ENCODE results near the gene DQX1. TPM values are rescaled to one million over a fixed set of nuclear protein-coding genes. Genes with fewer than 3 reads are reported as not detected.
A peak's percentile ranks its signal among the peaks of the same experiment; 100 is the strongest.

Gene DQX1
- total RNA-seq, 1 experiment from 2014 or later: 0.81 TPM

DNA sequence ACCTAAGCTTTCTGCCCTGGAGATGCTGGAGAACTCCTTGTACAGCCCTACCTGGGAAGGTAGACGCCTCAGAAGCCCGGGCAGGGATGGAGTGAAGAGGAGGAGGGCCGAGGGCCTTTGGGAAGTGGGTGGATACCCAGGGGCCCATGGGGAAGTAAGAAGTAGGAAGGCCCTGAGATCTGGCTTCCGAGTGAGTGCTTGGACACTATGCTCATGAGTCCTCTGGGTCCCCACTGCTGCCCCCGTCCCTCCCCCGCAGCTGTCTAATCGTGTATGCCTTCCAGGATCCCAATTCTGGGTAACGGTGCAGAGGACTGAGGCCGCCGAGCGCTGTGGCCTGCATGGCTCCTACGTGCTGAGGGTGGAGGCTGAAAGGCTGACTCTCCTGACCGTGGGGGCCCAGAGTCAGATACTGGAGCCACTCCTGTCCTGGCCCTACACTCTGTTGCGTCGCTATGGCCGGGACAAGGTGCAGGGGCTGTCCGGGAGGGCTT is 29.6 kb upstream of the DQX1 start:
- no peak for DNase-seq (ENCODE audit: low spot score)
- in situ Hi-C loops (cut with HindIII; ENCODE audit: low sequenced_read_pairs): no loop called here

DNA sequence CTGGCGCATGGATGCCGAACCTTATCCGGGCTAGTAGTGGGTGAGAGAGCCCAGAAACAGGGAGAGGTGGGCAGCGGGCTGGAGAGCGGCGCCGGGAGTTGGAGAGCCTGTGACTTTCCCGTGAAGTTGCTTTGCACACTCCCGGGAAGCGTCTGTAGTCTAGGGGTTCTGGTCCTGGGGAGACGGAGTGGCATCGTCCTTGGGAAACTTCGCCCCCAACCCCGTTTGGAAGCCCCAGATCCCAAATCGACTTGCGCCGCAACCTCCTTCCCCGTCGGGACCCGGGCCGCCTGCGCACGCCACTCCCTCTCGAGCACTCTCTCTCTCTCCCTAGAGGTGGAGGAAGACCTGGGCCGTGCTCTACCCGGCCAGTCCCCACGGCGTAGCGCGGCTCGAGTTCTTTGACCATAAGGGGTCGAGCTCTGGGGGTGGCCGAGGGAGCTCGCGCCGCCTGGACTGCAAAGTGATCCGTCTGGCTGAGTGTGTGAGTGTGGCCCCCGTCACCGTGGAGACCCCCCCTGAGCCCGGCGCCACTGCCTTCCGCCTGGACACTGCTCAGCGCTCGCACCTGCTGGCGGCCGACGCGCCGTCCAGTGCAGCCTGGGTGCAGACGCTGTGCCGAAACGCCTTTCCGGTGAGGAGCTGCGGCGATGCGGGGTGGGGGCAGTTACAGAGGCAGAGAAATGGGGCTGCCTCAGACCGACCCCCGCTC is 28.9 kb upstream of the DQX1 start:
- DNase-seq (ENCODE audit: low spot score): no peak
- in situ Hi-C loops (cut with HindIII; ENCODE audit: low sequenced_read_pairs): no loop called here

DNA sequence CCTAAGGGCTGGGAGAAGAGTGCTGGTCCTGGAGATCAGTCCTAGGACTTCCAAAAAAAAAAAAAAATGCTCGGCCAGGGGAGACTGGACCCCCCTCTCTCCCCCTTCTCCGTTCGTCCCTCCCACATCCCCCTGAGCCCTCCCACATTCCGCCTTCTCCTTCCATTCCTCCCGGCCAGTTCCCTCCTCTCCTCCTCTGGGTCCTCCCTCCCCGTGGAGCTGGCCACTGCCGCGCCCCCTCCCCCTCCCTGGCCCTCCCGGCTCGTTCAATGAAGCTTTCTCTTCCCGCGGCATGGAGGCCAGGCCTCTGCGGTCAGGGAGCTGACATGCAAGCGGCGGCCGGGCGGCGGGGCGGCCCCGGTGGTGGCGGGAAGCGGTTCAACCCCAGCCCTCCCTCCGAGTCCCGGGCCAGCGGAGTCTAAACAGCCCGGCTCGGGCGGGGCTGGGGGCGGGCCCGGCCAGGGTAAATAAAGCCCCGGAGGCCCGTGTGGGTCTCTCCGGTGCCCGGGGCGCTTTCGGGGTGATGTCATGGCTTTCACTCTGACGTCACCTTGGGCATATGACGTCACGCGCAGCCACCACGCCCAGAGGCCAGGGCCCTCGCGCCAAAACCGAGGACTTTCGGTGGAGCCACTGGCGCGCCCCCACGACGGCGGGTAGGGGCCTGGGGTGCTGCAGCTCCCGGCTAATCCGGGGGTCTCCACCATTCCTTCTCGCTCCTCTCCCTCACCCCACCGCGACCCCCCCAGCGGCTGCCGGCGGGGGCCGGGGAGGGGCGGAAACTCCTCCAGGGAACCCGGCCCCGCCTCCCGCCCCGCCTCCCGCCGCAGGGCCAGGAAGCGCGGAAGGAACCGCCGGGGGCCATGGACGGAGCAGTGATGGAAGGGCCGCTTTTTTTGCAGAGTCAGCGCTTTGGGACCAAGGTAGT is 28.1 kb upstream of the DQX1 start, which contains the start of the genes DOK1 and LOXL3:
TSS of gene DOK1 (plus strand) at position 829 of the 928 bp plus-strand sequence. CDS start at position 864, 35 bp downstream.
TSS of gene LOXL3 (minus strand) at position 51 of the 928 bp plus-strand sequence. CDS start 1,308 bp downstream, outside the sequence.
- peak; percentile 49 for DNase-seq (ENCODE audit: low spot score)
- in situ Hi-C loops (cut with HindIII; ENCODE audit: low sequenced_read_pairs): no loop called here

DNA sequence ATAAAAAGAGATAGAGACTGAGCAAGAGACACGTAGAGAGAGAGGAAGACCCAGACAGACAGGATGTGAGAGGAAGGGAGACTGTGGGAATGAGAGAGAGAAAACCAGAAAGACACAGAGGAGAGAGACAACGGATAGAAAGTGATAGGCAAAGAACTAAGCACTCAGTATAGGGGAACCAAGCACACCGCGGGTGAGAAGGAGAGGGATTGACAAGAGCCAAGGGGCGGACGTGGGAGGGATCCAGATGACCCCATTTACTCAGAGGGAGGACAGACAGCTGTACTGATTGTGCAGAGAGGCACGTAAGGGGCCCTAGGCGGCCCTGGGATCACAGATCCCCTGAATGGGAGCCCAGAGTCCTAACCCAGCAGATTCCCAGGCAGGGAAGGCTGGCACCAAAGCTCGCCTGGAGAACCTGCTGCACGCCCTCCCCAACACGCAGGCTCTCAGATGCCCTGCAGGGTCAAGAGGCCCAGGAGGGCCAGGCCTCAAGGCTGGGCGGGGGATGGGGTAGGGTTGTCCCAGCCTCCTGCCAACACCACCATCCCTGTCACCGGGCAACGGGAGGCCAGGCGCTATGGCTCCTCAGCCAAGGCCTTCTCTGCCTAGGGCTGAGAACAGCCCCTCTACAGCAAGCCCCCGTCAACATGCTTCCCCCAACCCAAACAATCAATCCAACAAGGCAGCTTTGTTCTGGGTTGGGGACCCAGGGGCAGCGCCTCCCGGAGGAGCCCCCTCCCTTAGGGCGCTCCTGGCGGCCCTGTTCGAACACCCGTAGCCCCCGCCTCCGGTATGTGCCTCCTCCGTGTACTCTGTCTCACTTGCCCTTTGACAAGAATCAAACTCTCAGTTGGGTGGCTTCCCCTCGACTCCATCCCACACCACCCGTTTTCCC is 27.1 kb upstream of the DQX1 start:
- no peak for DNase-seq (ENCODE audit: low spot score)
- in situ Hi-C loops (cut with HindIII; ENCODE audit: low sequenced_read_pairs): no loop called here

DNA sequence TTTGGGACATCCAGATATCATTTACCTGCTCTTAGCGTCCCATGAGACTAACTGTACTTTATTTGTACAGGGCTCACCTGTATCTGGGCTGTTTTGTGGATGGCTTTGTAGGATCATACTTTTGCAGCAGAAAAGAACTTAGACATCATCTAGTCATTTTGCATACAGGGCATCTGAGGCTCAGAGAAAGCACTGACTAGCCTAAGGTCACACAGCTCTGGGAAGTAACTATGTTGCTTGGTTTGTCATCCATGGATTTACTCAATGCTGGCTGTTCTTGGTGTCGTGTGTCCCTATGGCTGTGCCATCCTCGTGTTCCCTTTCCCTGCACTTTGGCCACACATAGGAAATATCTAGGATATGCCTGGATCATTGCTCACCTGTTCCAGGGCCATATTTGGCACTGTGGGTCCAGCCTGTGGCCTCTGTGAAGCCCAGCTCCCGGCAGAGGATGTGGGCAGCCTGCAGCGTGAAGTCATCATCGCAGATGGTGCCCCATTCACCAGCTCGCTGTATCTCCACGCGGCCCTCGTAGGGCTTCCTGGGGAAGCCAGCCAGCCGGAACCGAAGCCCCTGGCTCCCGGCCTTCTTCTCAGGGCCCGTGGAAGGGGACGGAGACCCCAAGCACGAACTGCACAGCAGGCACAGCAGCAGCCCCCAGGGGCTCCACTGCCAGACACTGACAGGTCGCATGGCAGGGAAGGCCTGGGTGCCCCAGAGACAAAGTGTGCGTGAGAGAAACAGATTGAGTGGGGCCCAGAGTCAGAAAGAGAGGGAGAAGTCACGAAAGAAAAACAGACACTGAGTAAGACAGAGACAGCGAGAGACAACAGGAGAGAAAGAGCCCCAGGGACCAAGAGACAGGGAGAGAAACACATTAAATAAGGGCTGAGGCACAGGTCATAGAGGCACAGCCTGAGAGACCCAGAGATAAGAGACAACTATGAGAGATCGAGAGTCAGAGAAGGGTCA is 26.2 kb upstream of the DQX1 start:
- DNase-seq (ENCODE audit: low spot score): no peak
- in situ Hi-C loops (cut with HindIII; ENCODE audit: low sequenced_read_pairs): no loop called here

DNA sequence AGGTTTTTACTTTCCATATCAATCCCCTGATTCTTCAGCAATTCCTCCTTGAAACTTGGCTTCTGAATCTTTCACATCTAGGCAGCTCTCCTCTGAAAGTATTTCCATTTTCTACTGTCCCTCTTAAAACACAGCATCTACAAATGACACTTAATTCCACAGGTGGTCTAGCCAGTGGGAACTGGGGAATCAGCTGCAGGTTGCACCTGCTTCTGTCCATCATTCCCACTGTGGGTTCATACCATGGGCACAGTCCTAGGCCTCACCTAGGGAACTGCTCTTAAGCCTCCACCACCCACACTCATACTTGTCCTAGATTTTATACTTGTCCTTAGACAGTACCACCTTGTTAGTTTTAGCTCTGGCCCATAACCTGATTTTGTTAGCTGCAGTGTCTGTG is 25.5 kb upstream of the DQX1 start:
- in situ Hi-C loops (cut with HindIII; ENCODE audit: low sequenced_read_pairs): no loop called here
- no peak for DNase-seq (ENCODE audit: low spot score)

DNA sequence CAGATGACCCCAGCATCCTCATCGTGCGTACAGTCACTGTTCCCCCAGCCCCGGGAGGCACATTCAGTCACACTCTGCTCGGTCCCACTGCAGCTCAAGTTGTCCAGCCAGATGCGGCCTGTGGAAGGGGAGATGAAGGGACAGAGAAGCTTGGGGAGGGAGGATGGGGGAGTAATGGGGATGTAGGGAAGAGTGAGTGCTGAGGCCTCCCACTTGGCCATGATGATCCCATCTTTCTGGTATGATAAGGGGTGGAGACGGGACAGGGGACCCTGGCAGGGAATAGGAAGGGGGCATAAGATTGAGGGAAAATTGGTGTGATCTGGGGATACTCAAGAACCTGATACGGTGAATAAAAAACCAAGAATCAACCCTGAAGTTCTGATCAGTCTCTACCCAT is 24.2 kb upstream of the DQX1 start:
- DNase-seq (ENCODE audit: low spot score): no peak
- in situ Hi-C loops (cut with HindIII; ENCODE audit: low sequenced_read_pairs): no loop called here

DNA sequence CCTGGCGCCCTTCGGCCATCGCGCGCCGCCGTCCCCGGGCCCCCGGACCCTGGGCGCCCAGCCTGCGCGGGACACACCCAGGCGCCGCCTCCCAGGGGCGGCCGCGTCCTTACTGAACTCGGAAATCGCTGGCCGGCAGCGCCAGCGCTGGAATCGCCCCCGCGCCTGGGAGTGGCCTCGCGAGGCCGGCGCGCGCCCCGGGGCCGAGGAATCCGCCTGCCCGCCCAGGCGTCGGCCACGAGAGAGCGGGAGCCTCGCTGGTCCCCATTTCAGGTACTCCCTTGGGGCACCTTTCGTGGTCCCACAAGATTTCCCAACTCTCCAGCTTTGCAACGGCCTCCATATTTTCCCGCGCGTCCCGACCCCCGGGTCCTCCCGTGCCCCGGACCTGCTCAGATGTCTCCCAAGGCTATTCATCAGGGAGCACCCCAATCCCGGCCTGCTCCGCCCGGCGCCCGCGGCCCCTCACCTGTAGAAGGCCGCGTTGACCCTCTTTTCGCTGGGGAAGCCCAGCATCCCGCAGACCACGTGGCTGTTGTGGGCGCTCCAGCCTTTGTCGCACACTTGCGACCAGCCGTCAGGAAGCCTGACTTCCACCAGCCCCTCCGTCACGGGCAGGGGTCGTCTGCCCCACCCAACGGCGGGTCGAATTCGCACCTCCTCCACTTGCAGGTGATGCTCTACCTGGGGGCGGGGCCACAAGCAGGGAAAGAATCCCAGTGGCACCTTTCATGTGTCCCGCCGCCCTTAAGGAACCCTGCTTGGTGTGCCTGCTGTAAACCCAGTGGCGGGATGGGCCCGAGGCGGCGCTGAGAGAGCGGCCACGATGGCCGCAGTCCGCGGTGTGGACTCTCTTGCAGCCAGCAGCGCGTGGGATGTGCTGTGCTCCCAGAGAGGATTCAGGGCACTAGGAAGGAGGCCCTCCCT is 23.1 kb upstream of the DQX1 start:
- peak; percentile 22 for DNase-seq (ENCODE audit: low spot score)
- in situ Hi-C loops (cut with HindIII; ENCODE audit: low sequenced_read_pairs): no loop called here

DNA sequence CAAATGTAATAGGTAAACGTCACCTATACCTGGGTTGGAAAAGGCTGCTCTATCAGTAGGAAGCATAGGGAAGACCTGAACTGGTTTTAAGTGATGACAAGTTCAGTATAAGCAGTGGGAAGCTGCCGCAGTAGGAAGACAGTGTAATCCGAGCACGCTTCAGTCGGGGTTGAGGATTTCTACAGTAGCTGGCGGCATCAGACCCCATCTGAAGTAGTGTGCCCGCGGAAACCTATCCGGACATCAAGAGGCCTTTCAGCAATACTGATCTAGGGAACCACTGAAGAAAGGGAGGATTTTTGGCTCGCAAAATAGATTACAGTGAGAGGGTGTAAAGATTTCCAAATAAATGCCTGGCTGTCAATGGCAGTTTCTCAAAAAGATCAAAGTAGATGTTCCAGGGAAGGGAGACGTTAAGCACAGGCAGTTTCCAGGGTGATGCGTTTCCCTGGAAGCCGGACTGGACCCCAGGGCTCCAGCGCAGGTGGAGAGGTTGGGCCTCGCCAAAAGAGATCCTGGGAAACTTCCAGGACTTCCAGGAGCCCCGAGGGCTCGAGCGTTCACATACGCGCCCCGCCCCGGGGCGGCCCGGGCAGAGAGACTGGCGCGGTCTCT is 22.4 kb upstream of the DQX1 start:
- DNase-seq (ENCODE audit: low spot score): peak; percentile 27

DNA sequence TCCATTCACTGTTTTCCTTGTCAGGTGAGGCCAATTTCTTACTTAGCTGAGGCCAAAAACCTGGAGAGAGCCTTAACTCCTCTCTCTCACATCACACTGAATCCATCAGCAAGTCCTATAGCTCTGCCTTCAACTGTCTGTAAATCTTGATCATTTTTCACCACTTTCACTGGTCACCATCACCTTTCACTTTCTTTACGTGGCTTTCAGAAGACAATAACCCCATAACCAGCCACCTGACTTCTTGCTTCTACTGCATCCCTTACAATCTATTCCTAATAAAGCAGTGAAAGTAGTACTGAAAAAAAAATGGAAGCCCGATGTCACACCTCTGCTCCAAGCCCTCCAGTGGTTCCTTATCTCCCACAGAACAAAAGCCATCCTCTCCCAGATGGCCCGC is 20.0 kb upstream of the DQX1 start:
- in situ Hi-C loops (cut with HindIII; ENCODE audit: low sequenced_read_pairs): no loop called here
- no peak for DNase-seq (ENCODE audit: low spot score)

More for the DNA sequence above, 22.4 kb upstream of the DQX1 start:
- in situ Hi-C loops (cut with HindIII; ENCODE audit: low sequenced_read_pairs): no loop called here

DNA sequence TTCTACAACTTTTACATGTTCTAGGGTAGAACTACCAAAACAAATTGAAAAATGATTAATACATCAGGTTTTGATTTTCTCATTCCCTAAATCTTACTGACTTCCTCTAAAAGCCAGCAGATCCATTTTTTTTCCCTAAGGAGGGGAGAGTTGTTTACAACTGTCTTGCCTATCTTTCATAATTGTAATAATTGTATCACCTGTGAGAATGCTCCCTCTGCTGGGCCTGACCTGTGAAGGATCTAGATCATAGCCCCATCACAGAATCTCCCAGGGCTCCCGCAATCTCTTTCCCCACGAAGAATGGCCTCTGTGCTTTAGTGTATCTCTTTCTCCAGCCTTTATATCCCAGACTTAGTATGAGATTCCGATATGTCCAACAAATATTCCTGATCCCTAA is 18.6 kb upstream of the DQX1 start:
- in situ Hi-C loops (cut with HindIII; ENCODE audit: low sequenced_read_pairs): no loop called here
- no peak for DNase-seq (ENCODE audit: low spot score)

DNA sequence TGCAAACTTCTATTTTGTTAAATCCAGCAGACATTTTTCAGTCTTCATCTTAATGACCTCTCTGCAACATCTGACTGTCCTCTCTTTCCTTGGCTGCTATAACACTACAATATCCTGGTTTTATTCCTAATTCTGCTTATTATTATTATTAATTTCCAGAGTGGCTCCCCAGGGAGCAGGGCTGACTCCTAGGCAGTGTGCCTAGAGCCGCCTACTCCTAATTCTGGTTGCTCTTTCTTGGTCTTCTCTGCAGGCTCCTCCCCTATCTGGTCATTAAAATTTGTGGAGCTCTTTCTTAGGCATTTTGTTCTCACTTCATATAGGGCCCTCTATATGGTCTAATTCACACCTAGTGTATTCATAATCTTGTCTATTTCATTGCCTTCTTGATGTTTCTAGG is 16.9 kb upstream of the DQX1 start:
- no peak for DNase-seq (ENCODE audit: low spot score)
- in situ Hi-C loops (cut with HindIII; ENCODE audit: low sequenced_read_pairs): no loop called here

DNA sequence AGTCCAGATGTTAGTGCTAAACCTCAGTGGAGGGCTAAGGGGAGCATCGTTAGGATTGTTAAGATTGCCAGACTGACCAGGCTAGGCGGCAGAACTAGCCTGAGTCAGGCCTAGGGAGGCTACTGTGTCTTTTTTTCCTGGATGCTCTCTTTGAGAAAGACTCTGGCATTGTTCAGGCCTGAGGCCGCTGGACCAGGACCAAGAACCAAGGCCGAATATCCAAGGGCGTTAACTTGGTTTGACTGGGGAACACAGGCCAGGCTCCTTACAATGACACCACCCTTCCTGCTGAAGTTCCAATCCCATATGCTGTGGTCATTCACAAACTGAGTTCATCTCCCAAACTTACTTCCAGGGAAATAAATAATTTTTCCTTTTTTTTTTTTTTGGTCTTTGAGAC is 14.3 kb upstream of the DQX1 start:
- in situ Hi-C loops (cut with HindIII; ENCODE audit: low sequenced_read_pairs): no loop called here
- DNase-seq (ENCODE audit: low spot score): no peak

DNA sequence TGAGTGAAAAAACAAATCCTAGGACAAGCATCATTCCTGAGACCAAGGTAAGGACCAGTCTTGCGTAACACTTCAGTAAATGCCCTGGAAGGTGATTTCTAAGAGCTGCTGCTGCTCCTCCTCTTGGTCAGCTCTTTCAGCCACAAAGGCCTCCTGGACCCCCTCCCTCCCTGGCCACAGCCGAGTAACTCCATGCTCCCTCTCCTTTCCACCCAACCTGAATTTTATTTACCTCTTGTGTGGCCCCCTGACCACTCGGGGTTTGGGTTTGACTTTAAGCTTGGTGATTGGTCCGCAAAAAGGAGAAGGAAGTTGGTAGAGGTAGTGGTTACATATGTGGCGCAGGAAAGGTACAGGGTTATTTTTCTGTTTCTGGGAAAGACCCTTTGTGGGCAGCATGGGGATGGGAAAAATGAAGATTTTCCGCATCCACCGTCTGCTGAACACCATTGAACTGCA is 12.9 kb upstream of the DQX1 start:
- DNase-seq (ENCODE audit: low spot score): no peak
- in situ Hi-C loops (cut with HindIII; ENCODE audit: low sequenced_read_pairs): no loop called here

DNA sequence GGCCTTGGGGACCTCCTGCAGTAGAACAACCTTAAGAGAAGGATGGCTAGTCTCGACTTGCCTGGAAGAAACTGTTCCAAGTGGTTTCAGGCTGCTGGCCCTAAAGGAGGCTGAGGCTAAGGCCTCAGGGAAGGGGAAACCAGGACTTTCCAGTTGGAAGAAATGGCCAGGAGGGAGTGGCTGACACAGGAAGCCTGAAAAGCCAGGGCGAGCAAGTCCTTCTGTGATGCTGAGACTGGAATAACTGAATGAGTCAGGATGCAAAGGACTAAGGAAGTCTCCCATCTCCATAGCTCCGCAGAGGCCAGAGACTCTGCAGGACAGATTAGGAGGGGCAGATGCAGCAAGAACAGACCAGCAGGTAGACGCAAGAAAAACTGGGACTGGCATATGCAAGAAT is 11.1 kb upstream of the DQX1 start:
- in situ Hi-C loops (cut with HindIII; ENCODE audit: low sequenced_read_pairs): no loop called here
- no peak for DNase-seq (ENCODE audit: low spot score)

DNA sequence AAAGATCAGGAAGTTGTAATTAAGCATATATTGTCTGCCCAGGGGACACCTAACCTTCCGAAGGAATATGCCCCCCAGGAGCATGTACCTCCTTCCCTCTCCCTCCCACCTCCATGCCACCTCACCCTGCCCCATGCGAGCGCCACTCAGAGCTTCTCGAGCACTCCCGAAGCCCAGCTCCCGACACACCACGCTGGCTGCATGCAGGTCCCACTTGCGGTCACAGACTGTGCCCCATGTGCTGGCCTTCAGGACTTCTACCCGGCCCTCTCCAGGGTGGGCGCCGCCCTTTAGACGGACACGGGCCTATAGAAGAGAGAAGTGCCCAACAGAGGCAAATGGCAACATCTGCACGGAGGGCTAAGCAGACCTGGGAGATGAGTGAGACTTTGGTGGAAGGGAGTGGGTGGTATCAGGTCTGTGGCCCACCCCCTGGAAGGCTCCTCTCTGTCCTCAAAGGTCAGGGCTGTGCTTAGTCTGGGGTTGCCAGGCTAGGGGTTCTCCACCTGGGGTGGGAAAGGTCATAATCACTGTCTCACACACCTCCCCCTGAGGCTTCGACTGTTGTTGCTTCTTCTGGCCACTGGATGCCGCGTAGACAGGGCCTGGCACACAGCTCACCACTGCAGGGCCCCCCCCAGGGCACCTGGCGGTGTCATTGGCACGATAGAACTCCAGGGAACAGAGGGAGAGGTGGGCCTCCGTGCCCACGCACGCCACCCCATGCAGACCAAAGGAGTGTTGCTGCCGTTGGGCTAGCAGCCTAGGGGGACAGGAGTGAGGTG is 10.3 kb upstream of the DQX1 start:
- no peak for DNase-seq (ENCODE audit: low spot score)

More for the DNA sequence above, 10.3 kb upstream of the DQX1 start:
- in situ Hi-C loops (cut with HindIII; ENCODE audit: low sequenced_read_pairs): no loop called here

All from G401 (cell line).